Forelimb muscle (tissue), 1 donor: ENCODE data around the gene CEND1. TPM values are rescaled to one million over a fixed set of nuclear protein-coding genes. Genes with fewer than 3 reads are reported as not detected.

Experiments
- DNase-seq: peaks from one replicate; pipeline ENCODE4 v3.0.0-alpha.2; 2013; ENCODE audit warnings: low read depth
- polyA plus RNA-seq: library from polyadenylated mRNA; unstranded; fragments of 120-200 nt; gene quantifications from one replicate; pipeline ENCODE4 v1.2.1, GENCODE V29; 2013; ENCODE audit not compliant: insufficient read length

CEND1 gene
- polyA plus RNA-seq, result 0.70 TPM

- DNase-seq, result no peak
Measured at GRCh38 chr11:789943-790342, at the start of gene CEND1. TSS of gene CEND1 (minus strand) at chr11:790090. CDS start at chr11:788576, 1,514 bp downstream.

- DNase-seq, result no peak
Measured at GRCh38 chr11:839280-839623, 49.4 kb upstream of the CEND1 start.

- no peak for DNase-seq
Measured at GRCh38 chr11:838441-839279, 48.8 kb upstream of the CEND1 start.

- DNase-seq, result no peak
Measured at GRCh38 chr11:837990-838307, 48.1 kb upstream of the CEND1 start.

- no peak for DNase-seq
Measured at GRCh38 chr11:837189-837989, 47.5 kb upstream of the CEND1 start.

GRCh38 chr11:836700-837099 lies 46.8 kb upstream of the CEND1 start:
- no peak for DNase-seq

- DNase-seq, result no peak
Measured at GRCh38 chr11:836274-836673, 46.4 kb upstream of the CEND1 start.

GRCh38 chr11:834371-835316 lies 44.8 kb upstream of the CEND1 start:
- DNase-seq, result no peak

- DNase-seq, result no peak
Measured at GRCh38 chr11:833849-834311, 44.0 kb upstream of the CEND1 start.

- DNase-seq, result no peak
Measured at GRCh38 chr11:833114-833791, 43.4 kb upstream of the CEND1 start.

GRCh38 chr11:832529-833113 lies 42.7 kb upstream of the CEND1 start, which contains the start of gene CD151:
TSS of gene CD151 (plus strand) at chr11:832952. CDS start at chr11:836070, 3,118 bp downstream.
- DNase-seq, result no peak

GRCh38 chr11:831961-832528 lies 42.2 kb upstream of the CEND1 start:
- no peak for DNase-seq

- no peak for DNase-seq
Measured at GRCh38 chr11:831118-831864, 41.4 kb upstream of the CEND1 start.

- no peak for DNase-seq
Measured at GRCh38 chr11:830295-831117, 40.6 kb upstream of the CEND1 start.

- DNase-seq, result no peak
Measured at GRCh38 chr11:829847-830294, 40.0 kb upstream of the CEND1 start.

- no peak for DNase-seq
Measured at GRCh38 chr11:829176-829846, 39.4 kb upstream of the CEND1 start.

- no peak for DNase-seq
Measured at GRCh38 chr11:828506-829175, 38.8 kb upstream of the CEND1 start.

- no peak for DNase-seq
Measured at GRCh38 chr11:827897-828192, 38.0 kb upstream of the CEND1 start, which contains the start of gene CRACR2B. TSS of gene CRACR2B (plus strand) at chr11:827919. CDS start at chr11:828608, 689 bp downstream.
